Hepatic stellate cell (primary cell): ENCODE data around the gene HNF4A.

Source experiments
- DNase-seq: peaks from one replicate; pipeline ENCODE4 v3.0.0; 2011; ENCODE audit warnings: low spot score

HNF4A gene

GRCh38 chr20:44426879-44427790 lies 71.6 kb downstream of the HNF4A start:
- no peak for DNase-seq

GRCh38 chr20:44427804-44428173 lies 72.3 kb downstream of the HNF4A start:
- DNase-seq = no peak

GRCh38 chr20:44428174-44429016 lies 72.9 kb downstream of the HNF4A start:
- no peak for DNase-seq

- DNase-seq = no peak
Measured at GRCh38 chr20:44429017-44429339, 73.5 kb downstream of the HNF4A start.

GRCh38 chr20:44429419-44430269 lies 74.1 kb downstream of the HNF4A start:
- no peak for DNase-seq

GRCh38 chr20:44430270-44431065 lies 75.0 kb downstream of the HNF4A start:
- DNase-seq = no peak

- DNase-seq = no peak
Measured at GRCh38 chr20:44431118-44431501, 75.6 kb downstream of the HNF4A start.

- no peak for DNase-seq
Measured at GRCh38 chr20:44431502-44432234, 76.2 kb downstream of the HNF4A start.

- DNase-seq = no peak
Measured at GRCh38 chr20:44432618-44433577, 77.4 kb downstream of the HNF4A start.

GRCh38 chr20:44433751-44434538 lies 78.4 kb downstream of the HNF4A start:
- DNase-seq = no peak

- no peak for DNase-seq
Measured at GRCh38 chr20:44435630-44436335, 80.3 kb downstream of the HNF4A start.

- no peak for DNase-seq
Measured at GRCh38 chr20:44436393-44436792, 80.9 kb downstream of the HNF4A start.

- no peak for DNase-seq
Measured at GRCh38 chr20:44437497-44437896, 82.0 kb downstream of the HNF4A start.

- no peak for DNase-seq
Measured at GRCh38 chr20:44438782-44439181, 83.3 kb downstream of the HNF4A start.

GRCh38 chr20:44439318-44439717 lies 83.8 kb downstream of the HNF4A start:
- no peak for DNase-seq

GRCh38 chr20:44442298-44443070 lies 87.0 kb downstream of the HNF4A start:
- DNase-seq = no peak
